Transverse colon (tissue), 4 donors: ENCODE measurements around the gene MME. TPM values are rescaled to one million over a fixed set of nuclear protein-coding genes. Genes with fewer than 3 reads are reported as not detected.

Experiments
- DNase-seq: peaks from one replicate; pipeline ENCODE4 v3.0.0-alpha.2; 2019
- H3K27ac ChIP-seq, 4 donors: fragments of 200-600 bp; sonication (generic); 2 replicates each; pipeline ENCODE4 v1.5.1; 2016 to 2018; ENCODE audit warnings: inconsistent platforms in 4 of 4
- H3K27me3 ChIP-seq: fragments of 200-600 bp; sonication (generic); 2 replicates; pipeline ENCODE4 v1.5.1; 2017; ENCODE audit warnings: inconsistent platforms
- H3K36me3 ChIP-seq, 4 donors: fragments of 200-600 bp; sonication (generic); 2 replicates each; pipeline ENCODE4 v1.5.1; 2017 to 2019; ENCODE audit warnings: inconsistent platforms in 4 of 4
- H3K4me1 ChIP-seq, 4 donors: fragments of 200-600 bp; sonication (generic); 2 replicates each; pipeline ENCODE4 v1.5.1; 2017 to 2020; ENCODE audit warnings: inconsistent platforms in 4 of 4
- H3K4me3 ChIP-seq, 4 donors: fragments of 200-600 bp; sonication (generic); 1 replicate in 1 of 4; 2 replicates in 3 of 4; pipeline versions ENCODE4 v1.5.1 to v1.6.1; 2017 to 2019; ENCODE audit warnings: inconsistent platforms in 4 of 4
- H3K9me3 ChIP-seq, 2 donors: fragments of 200-600 bp; sonication (generic); 2 replicates each; pipeline ENCODE4 v1.5.1; 2017 to 2019; ENCODE audit warnings: inconsistent platforms in 2 of 2
- CTCF ChIP-seq, 5 experiments: fragments of 200-600 bp in 3 of 5; fragments of 450-650 bp in 2 of 5; sonication (generic) in 3 of 5; IDR thresholded peaks; 1 replicate in 2 of 5; 2 replicates in 3 of 5; pipeline ENCODE4 v1.5.1; 2016 to 2017; ENCODE audit warnings: antibody characterized with exemption in 5 of 5, inconsistent platforms in 3 of 5, mild to moderate bottlenecking in 2 of 5, moderate library complexity in 1 of 5
- EP300 ChIP-seq: sonication (generic); formaldehyde crosslinking; IDR thresholded peaks from one replicate; pipeline ENCODE4 v1.6.1; 2017; ENCODE audit warnings: antibody characterized with exemption, low read depth
- POLR2A ChIP-seq: fragments of 450-650 bp; IDR thresholded peaks from one replicate; pipeline ENCODE4 v1.6.1; 2016; ENCODE audit warnings: antibody characterized with exemption, mild to moderate bottlenecking, moderate library complexity
- POLR2AphosphoS5 ChIP-seq, 3 donors: sonication (generic); formaldehyde crosslinking; IDR thresholded peaks; one replicate each; pipeline ENCODE4 v1.6.1; 2016; ENCODE audit warnings: antibody characterized with exemption in 3 of 3
- WGBS, 2 donors: methylation state at CpG; one replicate each; pipeline ENCODE4 v1.1.5; 2018; ENCODE audit warnings: low coverage in 1 of 2; 5-methylcytosine and 5-hydroxymethylcytosine counted together
- in situ Hi-C, 4 donors: fragments of 200-750 bp; cut with MboI; loops; one replicate each; pipeline versions ENCODE4 v1.15.0 to v1.15.1; 2017; ENCODE audit warnings: low sequenced_read_pairs in 3 of 4, low pct_ligation_motif_present in 1 of 4, low pct_unique_long_range_greater_than_20kb in 1 of 4
- intact Hi-C: fragments of 100-400 bp; cut with DNase I; formaldehyde crosslinking; loops from one replicate; pipeline ENCODE4 v1.15.1; 2023; ENCODE audit warnings: low total_unique reads
- total RNA-seq, 4 donors: library from RNA; depleted of rRNA; stranded (reverse); fragments of >200 nt; gene quantifications; one replicate each; pipeline ENCODE4 v1.1.0, GENCODE V29; 2016

Gene MME
- total RNA-seq, 4 donors from 2014 or later, result 0.82 to 1.1 (median 0.95) TPM; not detected in 1

- TF ChIP-seq POLR2A (no peak), CTCF (IDR thresholded peaks at IDR 0.05) (no peak), POLR2AphosphoS5 (IDR thresholded peaks at IDR 0.05) (no peak), EP300 (no peak)
- in situ Hi-C loops, result no loop called here
- Histone ChIP-seq H3K27ac (no peak overlapping the region), H3K36me3 (no peaks in the 10 kb centered on the region), H3K4me1 (no peaks in the 10 kb centered on the region), H3K9me3 (no peaks in the 10 kb centered on the region), H3K4me3 (no peak overlapping the region), H3K27me3 (no peaks in the 10 kb centered on the region)
- no peak for DNase-seq
- WGBS, 2 donors, result 54% methylated on average over 2 of the region's 2 CpGs; no CpG with 5 or more reads in 1 of the 2 donors
- intact Hi-C loops, result no loop called here
Observed at GRCh38 chr3:155179437-155179827, 99.3 kb downstream of the MME start.

GRCh38 chr3:155179966-155180757, 100.0 kb downstream of the MME start:
- Histone ChIP-seq H3K27ac (no peak overlapping the region), H3K4me1 (no peaks in the 10 kb centered on the region), H3K27me3 (no peaks in the 10 kb centered on the region), H3K9me3 (no peaks in the 10 kb centered on the region), H3K4me3 (no peak overlapping the region), H3K36me3 (no peaks in the 10 kb centered on the region)
- no peak for TF ChIP-seq CTCF (IDR thresholded peaks at IDR 0.05)
- TF ChIP-seq POLR2AphosphoS5 (IDR thresholded peaks at IDR 0.05), result no peak
- TF ChIP-seq POLR2A, result no peak
- no peak for TF ChIP-seq EP300
- DNase-seq, result no peak
- in situ Hi-C loops (no loop called here), intact Hi-C loops (no loop called here)
- WGBS, 2 donors, result 89 to 90% methylated on average over 2 to 5 of the region's 5 CpGs

GRCh38 chr3:155182467-155182866, 102.3 kb downstream of the MME start:
- no peak for DNase-seq
- in situ Hi-C loops, result no loop called here

GRCh38 chr3:155184011-155184410, 103.9 kb downstream of the MME start:
- no peak for DNase-seq
- intact Hi-C loops, result no loop called here
- Histone ChIP-seq H3K9me3 (no peaks in the 10 kb centered on the region), H3K27ac (no peak overlapping the region), H3K36me3 (no peaks in the 10 kb centered on the region), H3K4me1 (no peaks in the 10 kb centered on the region), H3K27me3 (no peaks in the 10 kb centered on the region), H3K4me3 (no peak overlapping the region)
- no peak for TF ChIP-seq POLR2AphosphoS5 (IDR thresholded peaks at IDR 0.05)
- no peak for TF ChIP-seq POLR2A
- TF ChIP-seq CTCF (IDR thresholded peaks at IDR 0.05), result no peak
- TF ChIP-seq EP300, result no peak
- 51% methylated on average over 1 of the region's 1 CpG; no CpG with 5 or more reads in 1 of the 2 donors for WGBS, 2 donors
- in situ Hi-C loops, result no loop called here

More at GRCh38 chr3:155182467-155182866, 102.3 kb downstream of the MME start:
- Histone ChIP-seq H3K9me3 (no peaks in the 10 kb centered on the region), H3K27ac (no peak overlapping the region), H3K4me3 (no peak overlapping the region), H3K27me3 (no peaks in the 10 kb centered on the region), H3K36me3 (no peaks in the 10 kb centered on the region), H3K4me1 (no peaks in the 10 kb centered on the region)
- TF ChIP-seq POLR2AphosphoS5 (IDR thresholded peaks at IDR 0.05), result no peak
- intact Hi-C loops, result no loop called here
- WGBS, 2 donors, result 67 to 90% methylated on average over 1 of the region's 1 CpG
